Thyroid gland (tissue), 4 donors: ENCODE data around the gene TMEM258. TPM values are rescaled to one million over a fixed set of nuclear protein-coding genes. Genes with fewer than 3 reads are reported as not detected.

Experiments used
- DNase-seq, 2 donors: peaks; one replicate each; pipeline ENCODE4 v3.0.0-alpha.2; 2019
- H3K27ac ChIP-seq, 3 donors: fragments of 200-600 bp; sonication (generic); 1 replicate in 2 of 3; 2 replicates in 1 of 3; pipeline ENCODE4 v1.5.1; 2016 to 2019; ENCODE audit warnings: mild to moderate bottlenecking in 1 of 3, moderate library complexity in 1 of 3
- H3K27me3 ChIP-seq: fragments of 200-600 bp; sonication (generic); one replicate; pipeline ENCODE4 v1.5.1; 2019
- H3K36me3 ChIP-seq, 2 donors: fragments of 200-600 bp; sonication (generic); one replicate each; pipeline ENCODE4 v1.5.1; 2016 to 2019
- H3K4me1 ChIP-seq, 2 donors: fragments of 200-600 bp; sonication (generic); one replicate each; pipeline ENCODE4 v1.5.1; 2017 to 2019
- H3K4me3 ChIP-seq, 3 donors: fragments of 200-600 bp; sonication (generic); replicated peaks in 1 of 3; 1 replicate in 2 of 3; 2 replicates in 1 of 3; pipeline ENCODE4 v1.5.1; 2016; ENCODE audit warnings: mild to moderate bottlenecking in 1 of 3
- H3K9me3 ChIP-seq: fragments of 200-600 bp; sonication (generic); one replicate; pipeline ENCODE4 v1.5.1; 2017
- POLR2A ChIP-seq, 2 donors: fragments of 450-650 bp; IDR thresholded peaks; one replicate each; pipeline ENCODE4 v1.6.1; 2017; ENCODE audit warnings: antibody characterized with exemption in 2 of 2, mild to moderate bottlenecking in 2 of 2, moderate library complexity in 1 of 2
- WGBS, 2 donors: methylation state at CpG; one replicate each; pipeline ENCODE4 v1.1.5; 2017; 5-methylcytosine and 5-hydroxymethylcytosine counted together
- intact Hi-C: fragments of 100-400 bp; cut with DNase I; formaldehyde crosslinking; loops from one replicate; pipeline ENCODE4 v1.15.1; 2023
- total RNA-seq, 4 donors: library from RNA; depleted of rRNA; stranded (reverse); fragments of >200 nt; gene quantifications; one replicate each; pipeline ENCODE4 v1.2.3, GENCODE V29; 2016
- TF ChIP-seq, protein P1 (sequence below), 6 experiments: fragments of 200-600 bp in 3 of 6; fragments of 450-650 bp in 3 of 6; sonication (generic) in 3 of 6; IDR thresholded peaks; one replicate each; pipeline ENCODE4 v1.5.1; 2016 to 2019; ENCODE audit warnings: antibody characterized with exemption in 6 of 6, mild to moderate bottlenecking in 2 of 6, inconsistent platforms in 1 of 6, moderate library complexity in 1 of 6

Gene TMEM258
- total RNA-seq, 4 donors from 2014 or later = 28.0 to 57.9 (median 48.1) TPM

DNA sequence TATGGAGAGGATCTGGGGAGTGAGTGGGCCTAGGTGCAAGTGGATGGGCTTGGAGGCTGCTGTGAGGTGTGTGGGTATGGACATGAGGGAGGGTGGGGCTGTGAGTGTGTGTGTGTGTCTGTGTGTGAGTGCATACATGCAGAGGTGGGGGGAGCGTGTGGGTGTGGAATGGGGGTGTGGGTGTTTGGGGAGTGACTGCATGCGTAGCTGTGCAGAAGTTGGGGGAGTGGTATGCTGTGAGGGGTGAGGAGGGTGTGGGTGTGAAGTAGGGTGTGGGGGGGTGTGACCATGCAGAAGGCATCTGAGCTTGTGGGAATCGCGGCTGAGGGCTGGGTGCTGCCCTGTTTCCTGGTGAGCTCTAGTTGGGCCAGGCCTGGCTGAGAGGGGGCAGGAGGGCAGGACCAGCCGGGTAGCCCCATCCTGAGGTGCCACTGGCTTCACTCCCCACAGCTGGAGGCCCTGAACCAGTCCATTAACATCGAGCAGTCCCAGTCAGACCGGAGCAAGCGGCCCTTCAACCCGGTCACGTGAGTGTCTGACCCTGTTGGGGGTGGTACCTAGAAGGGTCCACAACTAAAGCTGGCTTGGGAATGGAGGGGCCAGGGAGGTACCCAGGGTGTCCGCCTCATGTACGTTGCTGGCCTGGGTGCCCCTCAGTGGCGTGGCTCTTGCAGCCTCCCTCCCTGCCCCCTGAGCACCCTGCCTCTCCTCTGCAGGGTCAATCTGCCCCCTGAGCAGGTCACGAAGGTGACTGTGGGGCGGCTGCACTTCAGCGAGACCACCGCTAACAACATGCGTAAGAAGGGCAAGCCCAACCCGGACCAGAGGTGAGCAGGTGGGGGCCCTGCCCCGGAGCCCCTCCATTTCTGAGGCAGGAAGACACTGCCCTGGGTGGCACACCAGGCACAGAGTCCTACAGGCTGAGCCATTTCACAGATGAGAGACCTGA lies 16.5 kb downstream of the TMEM258 start:
- TF ChIP-seq, protein P1, sequence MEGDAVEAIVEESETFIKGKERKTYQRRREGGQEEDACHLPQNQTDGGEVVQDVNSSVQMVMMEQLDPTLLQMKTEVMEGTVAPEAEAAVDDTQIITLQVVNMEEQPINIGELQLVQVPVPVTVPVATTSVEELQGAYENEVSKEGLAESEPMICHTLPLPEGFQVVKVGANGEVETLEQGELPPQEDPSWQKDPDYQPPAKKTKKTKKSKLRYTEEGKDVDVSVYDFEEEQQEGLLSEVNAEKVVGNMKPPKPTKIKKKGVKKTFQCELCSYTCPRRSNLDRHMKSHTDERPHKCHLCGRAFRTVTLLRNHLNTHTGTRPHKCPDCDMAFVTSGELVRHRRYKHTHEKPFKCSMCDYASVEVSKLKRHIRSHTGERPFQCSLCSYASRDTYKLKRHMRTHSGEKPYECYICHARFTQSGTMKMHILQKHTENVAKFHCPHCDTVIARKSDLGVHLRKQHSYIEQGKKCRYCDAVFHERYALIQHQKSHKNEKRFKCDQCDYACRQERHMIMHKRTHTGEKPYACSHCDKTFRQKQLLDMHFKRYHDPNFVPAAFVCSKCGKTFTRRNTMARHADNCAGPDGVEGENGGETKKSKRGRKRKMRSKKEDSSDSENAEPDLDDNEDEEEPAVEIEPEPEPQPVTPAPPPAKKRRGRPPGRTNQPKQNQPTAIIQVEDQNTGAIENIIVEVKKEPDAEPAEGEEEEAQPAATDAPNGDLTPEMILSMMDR (IDR thresholded peaks at IDR 0.05) = no peak
- no peak for TF ChIP-seq POLR2A (IDR thresholded peaks at IDR 0.05)
- H3K4me1 ChIP-seq = peaks cover 7 to 14% of the 10 kb centered on the region in 2 donors
- no peaks in the 10 kb centered on the region for H3K36me3 ChIP-seq
- no peaks in the 10 kb centered on the region for H3K9me3 ChIP-seq
- no peak overlapping the region for H3K4me3 ChIP-seq
- no peaks in the 10 kb centered on the region for H3K27me3 ChIP-seq
- DNase-seq = no peak
- WGBS, 2 donors = 76 to 88% methylated on average over 11 to 19 of the region's 20 CpGs
- intact Hi-C loops = no loop called here
- no peak overlapping the region for H3K27ac ChIP-seq

DNA sequence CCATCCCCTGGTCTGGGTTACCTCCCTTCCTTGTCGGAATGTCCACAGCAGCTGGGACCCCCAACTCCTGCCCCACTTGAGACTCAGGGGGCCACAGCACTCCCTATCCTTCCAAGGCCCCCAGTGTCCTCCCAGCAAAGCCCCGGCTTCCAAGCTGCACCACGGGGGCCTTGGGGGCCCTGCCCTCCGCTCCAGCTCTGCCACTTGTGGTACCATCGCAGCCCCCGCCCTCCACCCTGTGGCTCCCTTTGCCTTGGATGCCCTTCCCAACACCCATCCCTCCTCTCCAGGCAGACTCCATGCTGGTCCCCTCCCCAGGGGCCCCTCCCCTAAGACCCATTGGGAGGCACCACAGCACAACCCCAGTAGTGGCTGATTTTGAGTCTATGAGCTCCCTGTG lies 17.3 kb downstream of the TMEM258 start:
- WGBS, 2 donors = 91 to 96% methylated on average over 6 of the region's 6 CpGs
- H3K4me1 ChIP-seq = peaks cover 7 to 14% of the 10 kb centered on the region in 2 donors
- DNase-seq = no peak
- no peaks in the 10 kb centered on the region for H3K9me3 ChIP-seq
- no peak overlapping the region for H3K4me3 ChIP-seq
- H3K36me3 ChIP-seq = no peaks in the 10 kb centered on the region
- no peaks in the 10 kb centered on the region for H3K27me3 ChIP-seq
- no peak for TF ChIP-seq POLR2A (IDR thresholded peaks at IDR 0.05)
- intact Hi-C loops = no loop called here
- H3K27ac ChIP-seq = no peak overlapping the region

DNA sequence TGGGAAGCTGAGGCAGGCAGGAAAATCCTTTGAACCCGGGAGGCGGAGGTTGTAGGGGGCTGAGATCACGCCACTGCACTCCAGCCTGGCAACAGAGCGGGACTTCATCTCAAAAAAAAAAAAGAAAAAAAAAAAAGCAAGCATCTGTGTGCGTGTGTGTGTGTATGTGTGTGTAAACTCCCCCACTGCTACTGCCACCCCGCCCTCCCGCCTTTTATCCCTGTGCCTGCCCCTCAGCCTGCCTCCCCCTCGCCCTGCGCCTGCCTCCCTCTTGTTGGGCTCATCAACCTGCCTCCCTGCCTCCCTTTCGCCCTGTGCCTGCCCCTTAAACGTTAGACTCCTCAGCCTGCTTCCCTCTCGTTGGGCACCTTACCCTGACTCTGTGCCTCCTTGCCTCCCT lies 18.0 kb downstream of the TMEM258 start:
- 85 to 89% methylated on average over 12 of the region's 12 CpGs for WGBS, 2 donors

DNA sequence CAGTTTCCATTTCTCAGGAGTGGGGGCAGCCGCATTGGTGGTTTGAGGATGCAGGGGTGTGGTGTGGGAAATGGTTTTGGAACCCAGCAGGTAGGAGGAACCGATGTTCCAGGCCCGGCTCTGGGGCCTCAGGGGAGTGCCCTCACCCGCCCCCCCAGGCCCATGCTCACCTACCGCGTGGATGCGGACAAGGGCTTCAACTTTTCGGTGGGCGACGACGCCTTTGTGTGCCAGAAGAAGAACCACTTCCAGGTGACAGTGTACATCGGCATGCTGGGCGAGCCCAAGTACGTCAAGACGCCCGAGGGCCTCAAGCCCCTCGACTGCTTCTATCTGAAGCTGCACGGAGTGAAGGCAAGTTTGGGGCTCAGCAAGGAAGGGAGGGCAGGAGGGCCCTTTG lies 18.6 kb downstream of the TMEM258 start:
- Histone ChIP-seq H3K27me3 (no peaks in the 10 kb centered on the region), H3K9me3 (no peaks in the 10 kb centered on the region), H3K27ac (no peak overlapping the region), H3K36me3 (no peaks in the 10 kb centered on the region), H3K4me1 (peaks cover 7 to 14% of the 10 kb centered on the region in 2 donors), H3K4me3 (no peak overlapping the region)
- DNase-seq = no peak
- intact Hi-C loops = no loop called here
- no peak for TF ChIP-seq POLR2A (IDR thresholded peaks at IDR 0.05)
- TF ChIP-seq, protein P1 (IDR thresholded peaks at IDR 0.05) = no peak
- WGBS, 2 donors = 87 to 93% methylated on average over 15 to 16 of the region's 18 CpGs

More for the DNA sequence above, 18.0 kb downstream of the TMEM258 start:
- Histone ChIP-seq H3K36me3 (no peaks in the 10 kb centered on the region), H3K27ac (no peak overlapping the region), H3K27me3 (no peaks in the 10 kb centered on the region), H3K4me1 (peaks cover 7 to 14% of the 10 kb centered on the region in 2 donors), H3K9me3 (no peaks in the 10 kb centered on the region), H3K4me3 (no peak overlapping the region)
- no peak for DNase-seq
- intact Hi-C loops = no loop called here
- no peak for TF ChIP-seq POLR2A (IDR thresholded peaks at IDR 0.05)
- TF ChIP-seq, protein P1 (IDR thresholded peaks at IDR 0.05) = no peak

DNA sequence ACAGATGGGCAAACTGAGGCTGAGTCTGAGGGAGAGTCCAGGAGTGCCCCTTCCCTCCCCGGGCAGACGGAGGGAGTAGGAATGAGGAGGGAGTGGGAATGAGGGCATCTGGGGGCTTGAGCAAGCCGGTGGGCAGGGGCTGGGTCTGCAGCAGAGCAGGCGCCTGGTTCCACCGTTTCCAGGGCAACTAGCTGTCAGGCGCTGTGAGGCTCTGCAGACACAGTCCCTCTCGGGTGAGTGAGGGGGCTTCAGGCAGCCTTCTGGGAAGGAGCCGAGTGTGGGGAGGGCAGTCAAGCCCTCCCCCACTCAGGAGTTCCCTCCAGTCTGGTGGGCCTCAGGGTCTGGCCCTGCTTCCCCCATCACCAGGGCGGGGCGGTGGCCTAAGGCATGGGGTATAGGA lies 19.0 kb downstream of the TMEM258 start:
- H3K27ac ChIP-seq = no peak overlapping the region
- no peak for DNase-seq
- no peaks in the 10 kb centered on the region for H3K9me3 ChIP-seq
- H3K36me3 ChIP-seq = no peaks in the 10 kb centered on the region
- H3K27me3 ChIP-seq = no peaks in the 10 kb centered on the region
- no peak for TF ChIP-seq POLR2A (IDR thresholded peaks at IDR 0.05)
- TF ChIP-seq, protein P1 (IDR thresholded peaks at IDR 0.05) = no peak
- intact Hi-C loops = no loop called here
- WGBS, 2 donors = 65 to 77% methylated on average over 8 to 10 of the region's 10 CpGs
- peaks cover 7 to 14% of the 10 kb centered on the region in 2 donors for H3K4me1 ChIP-seq
- no peak overlapping the region for H3K4me3 ChIP-seq
